T-helper 2 cell (primary cell): ENCODE results near the gene SRGAP2C.
"Not testable (repeated sequence)": the region's sequence is repeated elsewhere in the genome, so short reads cannot be mapped to it uniquely, and the experiment has no call there.

Experiments
- DNase-seq, 5 experiments: peaks; one replicate each; pipeline versions ENCODE4 v3.0.0 to v3.0.0-alpha.2; 2012 to 2022

The SRGAP2C gene

DNA sequence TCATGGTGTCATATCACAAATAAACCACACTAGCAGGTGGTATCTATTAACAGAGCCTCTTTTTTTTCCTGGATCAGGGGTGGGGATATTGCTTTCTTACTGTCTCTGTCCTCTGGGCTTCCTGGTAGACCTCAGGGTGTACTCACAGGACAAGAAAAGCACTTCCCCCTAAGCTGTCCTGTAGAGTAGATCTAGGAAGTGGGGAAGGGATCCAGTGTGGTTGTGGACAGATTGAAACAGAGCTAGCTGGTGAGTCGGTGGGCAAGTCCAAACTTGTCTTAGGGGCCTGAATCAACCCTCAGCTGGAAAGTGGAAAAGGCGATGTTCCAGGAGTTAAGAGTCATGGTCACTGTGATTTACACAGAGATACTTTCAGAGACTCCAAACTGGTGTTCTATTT, 96.7 kb downstream of the SRGAP2C start:
- not testable (repeated sequence) for DNase-seq

DNA sequence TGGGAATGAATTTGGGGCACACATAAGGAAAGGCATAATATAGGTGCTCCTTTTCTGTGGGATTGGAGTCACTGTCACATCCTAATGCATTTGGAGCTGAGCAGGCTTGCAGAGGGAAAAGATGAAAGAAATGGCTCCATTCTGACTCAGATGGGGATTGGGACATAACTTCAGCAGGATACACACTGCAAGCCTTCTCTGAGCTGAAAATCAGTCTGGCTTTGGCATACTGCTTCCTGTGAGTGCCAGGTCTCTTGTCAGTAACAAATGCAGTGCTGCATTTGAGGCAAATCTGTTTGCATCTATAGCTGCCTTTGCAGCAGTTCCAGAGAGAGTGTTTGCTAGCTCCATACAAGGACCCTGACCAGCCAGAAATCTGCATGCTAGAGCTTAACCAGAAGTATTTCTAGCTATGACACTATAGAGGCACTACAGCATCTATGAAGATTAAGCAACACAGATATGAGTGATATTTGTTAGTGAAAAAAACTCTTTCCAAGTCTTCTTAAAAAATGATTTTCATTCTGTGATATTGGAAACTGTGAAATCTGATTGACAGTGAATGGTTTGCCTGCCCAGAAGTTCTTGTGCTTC, 98.9 kb downstream of the SRGAP2C start:
- peak in 1 of 5 experiments; percentile 2 for DNase-seq

GRCh38 chr1:121292590-121292989, 107.8 kb downstream of the SRGAP2C start:
- DNase-seq = not testable (repeated sequence)

GRCh38 chr1:121293263-121294204, 108.8 kb downstream of the SRGAP2C start:
- DNase-seq = not testable (repeated sequence)

DNA sequence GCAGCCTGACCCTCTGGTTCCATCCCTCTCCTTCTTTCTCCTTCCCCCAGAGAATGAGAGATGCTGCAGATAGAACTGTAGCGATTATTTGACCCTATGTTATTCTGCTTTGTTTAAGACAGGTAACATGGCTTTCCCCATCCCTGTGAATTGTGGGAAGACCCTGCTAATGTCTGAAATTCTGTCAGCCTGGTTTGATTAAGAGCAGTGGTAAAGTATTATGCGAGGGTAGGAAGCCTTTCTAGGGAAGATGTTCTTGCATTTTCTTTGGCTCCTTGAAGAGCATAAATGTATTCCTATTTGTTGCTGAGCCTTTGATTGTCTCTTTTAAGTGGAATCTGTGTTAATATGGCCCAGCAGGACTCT, 109.4 kb downstream of the SRGAP2C start:
- DNase-seq = not testable (repeated sequence)

DNA sequence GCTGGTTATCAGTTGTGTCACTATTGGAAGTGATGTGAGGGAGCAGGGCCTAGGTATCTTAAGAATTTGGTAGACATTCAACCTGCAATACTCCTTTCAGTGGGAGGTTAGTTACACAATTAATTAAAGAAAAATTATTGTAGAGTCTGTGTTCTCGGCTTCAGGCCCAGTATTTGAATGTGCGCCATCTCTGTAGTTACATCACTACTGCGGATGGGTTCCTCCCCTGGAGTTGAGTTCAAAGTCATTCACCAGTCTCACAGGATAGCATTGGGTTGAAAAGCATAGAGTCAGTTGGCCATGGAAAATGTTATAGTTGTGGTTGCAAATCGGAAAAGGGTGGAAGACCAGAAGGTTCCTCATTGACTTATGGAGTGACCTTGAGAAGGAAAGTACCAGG, 111.8 kb downstream of the SRGAP2C start:
- DNase-seq = not testable (repeated sequence)

DNA sequence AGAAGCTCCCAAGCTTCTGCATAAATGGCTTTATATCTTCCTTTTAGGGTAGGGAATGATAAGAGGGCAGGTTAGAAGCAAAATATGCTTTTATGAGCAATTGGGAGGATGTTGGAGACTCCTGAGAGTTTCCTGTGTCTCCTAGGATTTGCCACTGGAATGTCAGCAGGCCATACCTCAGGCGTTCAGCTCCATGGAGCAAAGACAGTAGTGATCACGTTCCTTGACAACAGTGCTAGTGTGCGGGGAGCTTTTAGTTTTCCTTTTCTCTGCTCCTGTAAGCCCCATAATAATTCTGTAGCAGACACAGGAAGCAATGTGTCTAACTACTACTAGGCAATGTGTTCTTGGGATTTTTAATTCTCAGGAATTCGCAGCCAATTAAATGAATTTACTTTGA, 113.8 kb downstream of the SRGAP2C start:
- DNase-seq = not testable (repeated sequence)

DNA sequence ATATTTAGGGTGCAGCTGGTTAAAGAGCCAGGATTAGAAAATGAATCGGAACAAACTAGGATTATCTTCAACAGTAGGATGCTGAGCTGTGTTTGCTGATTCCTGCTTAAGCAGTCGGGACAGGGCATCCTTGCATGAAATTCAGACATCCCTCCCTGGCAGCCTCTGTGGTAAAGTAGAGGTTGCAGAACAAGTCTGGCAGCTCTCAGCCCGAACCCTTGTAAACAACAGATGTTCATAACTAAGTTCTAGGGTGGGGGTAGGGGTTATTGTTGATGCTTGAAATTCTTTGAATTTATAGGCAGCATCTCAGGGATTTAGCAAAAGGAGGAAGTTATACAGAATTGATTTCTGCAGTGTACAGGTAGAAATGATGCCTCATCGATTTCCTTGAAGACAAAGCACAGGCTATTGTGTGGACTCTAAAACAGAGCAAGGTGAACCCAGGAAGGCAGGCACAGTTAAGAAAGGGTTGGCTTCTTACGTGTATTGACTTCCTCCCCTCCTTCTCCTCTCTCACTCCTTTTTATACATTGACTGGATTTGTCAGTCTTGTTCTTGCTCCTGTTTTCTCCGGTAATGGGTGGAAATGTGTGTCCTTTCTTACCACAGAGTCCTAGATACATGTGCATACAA, 114.9 kb downstream of the SRGAP2C start:
- not testable (repeated sequence) for DNase-seq

- not testable (repeated sequence) for DNase-seq
Observed at GRCh38 chr1:121301876-121302275, 117.1 kb downstream of the SRGAP2C start.

DNA sequence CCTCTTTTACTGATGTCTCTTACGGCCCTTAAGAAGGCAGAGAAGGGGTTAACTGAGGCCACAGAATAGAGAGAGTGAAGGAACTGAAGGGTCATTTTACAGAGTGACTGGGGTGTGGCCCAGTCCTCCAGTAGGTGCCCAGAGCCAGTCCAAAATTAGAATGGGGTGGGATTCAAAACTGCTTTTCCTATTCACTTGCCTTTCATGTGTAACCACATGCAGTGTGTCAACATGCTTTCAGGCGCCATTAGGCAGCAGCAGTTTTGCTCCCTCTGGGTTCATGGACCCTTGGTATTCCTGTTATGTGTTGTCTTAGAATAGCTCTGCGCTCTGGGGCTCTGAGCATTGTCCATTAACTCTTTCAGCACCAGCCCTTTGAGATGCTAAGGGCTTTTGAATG, 123.0 kb downstream of the SRGAP2C start:
- DNase-seq = not testable (repeated sequence)

DNA sequence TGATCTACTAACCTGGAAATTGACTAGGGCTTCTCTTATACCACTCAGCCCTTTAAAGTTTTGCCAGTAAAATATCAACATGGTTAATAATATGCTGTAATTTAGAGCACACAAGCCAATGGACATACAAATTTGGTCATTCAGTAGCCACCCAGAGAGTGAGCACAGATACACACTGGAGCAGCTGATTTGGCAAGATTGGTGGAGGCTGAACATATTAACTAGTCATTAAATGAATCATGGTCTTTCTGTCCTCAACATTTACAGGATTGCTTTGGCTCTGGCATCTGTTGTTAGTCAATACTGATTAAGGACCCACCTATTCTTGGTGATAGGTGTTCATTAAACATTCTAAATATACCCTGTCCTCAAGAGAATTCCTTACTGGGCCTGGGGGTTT, 130.7 kb downstream of the SRGAP2C start:
- DNase-seq = not testable (repeated sequence)

DNA sequence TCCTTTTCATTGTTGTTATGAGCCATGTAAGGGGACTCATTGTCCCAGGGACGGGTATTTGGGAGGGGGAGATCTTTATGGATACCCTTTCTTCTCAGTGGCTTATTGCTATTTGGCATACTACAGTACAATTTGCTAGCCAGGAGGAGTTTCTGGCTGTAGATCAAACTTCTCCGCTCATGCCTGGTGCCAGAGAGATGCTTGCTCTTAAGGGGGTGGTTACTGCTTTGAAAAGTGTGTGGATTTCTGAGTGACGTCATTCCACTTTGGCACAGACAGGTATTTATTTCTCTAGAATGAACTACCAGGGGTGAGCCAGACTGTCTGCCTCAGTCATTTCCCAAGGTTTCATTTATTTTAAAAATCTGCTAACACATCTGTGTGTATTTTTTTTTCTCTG, 131.3 kb downstream of the SRGAP2C start:
- DNase-seq = not testable (repeated sequence)

GRCh38 chr1:121317491-121318468, 133.0 kb downstream of the SRGAP2C start:
- DNase-seq = not testable (repeated sequence)

GRCh38 chr1:121318687-121319086, 133.9 kb downstream of the SRGAP2C start:
- DNase-seq = not testable (repeated sequence)

DNA sequence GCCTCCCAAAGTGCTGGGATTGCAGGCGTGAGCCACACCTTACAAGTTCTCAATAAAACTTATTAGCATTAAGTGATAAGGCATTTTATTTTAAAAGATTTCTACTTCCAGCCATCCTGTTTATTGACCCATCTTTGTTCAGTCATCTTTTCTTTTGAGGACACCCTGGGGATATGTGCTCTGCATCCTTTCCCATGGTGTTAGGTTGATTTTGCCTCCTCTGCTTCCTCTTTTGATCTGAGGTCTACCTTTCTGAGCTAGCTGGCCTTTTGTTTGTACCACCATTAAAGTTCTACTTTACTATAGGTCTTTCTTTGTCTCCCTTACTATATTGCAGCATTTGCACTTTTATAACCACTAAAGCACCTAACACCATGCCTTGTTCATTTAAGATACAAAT, 136.9 kb downstream of the SRGAP2C start:
- DNase-seq = not testable (repeated sequence)

DNA sequence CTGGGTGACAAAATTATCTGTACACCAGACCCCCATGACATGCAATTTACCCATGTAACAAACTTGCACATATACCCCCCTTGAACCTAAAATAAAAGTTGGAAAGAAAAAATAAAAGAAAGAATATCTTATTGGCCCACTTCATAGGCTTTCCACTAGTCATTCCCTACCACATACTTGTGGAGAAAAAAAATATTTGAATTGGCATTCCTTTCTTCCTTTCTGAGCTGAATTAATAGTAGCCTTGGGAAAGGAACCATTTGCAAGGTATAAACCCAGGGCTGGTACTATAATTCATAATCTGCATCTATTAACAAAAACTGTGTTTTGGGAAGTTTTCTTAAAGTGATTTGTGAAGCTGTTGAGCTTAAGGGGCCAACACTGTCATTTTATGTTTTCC, 140.0 kb downstream of the SRGAP2C start:
- not testable (repeated sequence) for DNase-seq

- not testable (repeated sequence) for DNase-seq
Observed at GRCh38 chr1:121332141-121332540, 147.4 kb downstream of the SRGAP2C start.

DNA sequence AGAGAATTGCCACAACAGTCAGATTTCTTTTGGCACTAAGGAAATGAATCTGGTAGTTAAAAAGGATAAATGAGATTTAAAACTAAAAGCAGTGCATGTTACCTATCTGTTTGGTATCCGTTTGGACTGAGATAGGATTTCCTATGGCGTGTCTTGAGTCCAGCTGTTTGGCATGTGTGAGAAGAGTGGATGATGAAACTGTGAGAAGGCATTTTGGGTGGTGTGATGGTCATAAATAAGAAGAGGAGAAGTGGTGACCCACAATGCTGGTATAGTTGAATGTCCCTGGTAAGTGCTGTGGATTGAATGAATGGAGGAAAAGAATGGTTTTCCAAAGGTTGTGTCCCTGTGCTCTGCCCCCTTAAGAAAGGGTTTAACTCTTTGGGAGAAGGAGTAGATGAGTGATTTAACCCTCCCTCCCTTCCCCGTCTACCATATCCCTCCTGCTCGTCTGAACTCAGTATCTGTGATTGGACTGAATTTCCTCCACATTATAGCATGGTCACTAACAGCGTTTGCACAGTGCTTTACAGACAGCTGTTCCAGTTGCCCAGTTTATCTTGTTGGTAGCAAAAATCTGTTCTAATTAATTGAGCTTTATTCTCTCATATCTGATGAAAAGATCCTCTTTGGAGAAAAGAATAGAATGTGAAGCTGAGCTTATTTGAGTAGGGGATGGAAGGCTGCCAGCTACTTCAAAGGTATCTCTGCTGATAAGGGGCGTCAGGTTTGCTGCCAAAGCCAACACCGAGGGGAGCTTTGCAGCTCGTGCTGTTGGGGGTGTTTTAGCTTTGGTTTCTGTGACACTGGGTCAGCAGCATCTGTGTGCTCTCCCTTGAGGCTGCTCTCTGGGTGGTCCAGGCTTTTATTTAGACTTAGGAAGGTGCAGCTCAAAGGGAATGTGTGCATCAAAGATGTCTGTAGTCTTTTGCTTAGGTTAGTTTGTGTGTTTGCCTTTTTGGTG, 148.1 kb downstream of the SRGAP2C start:
- not testable (repeated sequence) for DNase-seq

- DNase-seq = not testable (repeated sequence)
Observed at GRCh38 chr1:121337958-121338357, 153.2 kb downstream of the SRGAP2C start.

GRCh38 chr1:121339611-121340010, 154.8 kb downstream of the SRGAP2C start:
- DNase-seq = not testable (repeated sequence)
